Mesothelial cell of epicardium (in vitro differentiated cells): ENCODE results near the gene ALKBH3. TPM values are rescaled to one million over a fixed set of nuclear protein-coding genes. Genes with fewer than 3 reads are reported as not detected.

Experiments used
- DNase-seq, 2 experiments: peaks; one replicate each; pipeline ENCODE4 v3.0.0; 2021; ENCODE audit warnings: low spot score in 2 of 2; ENCODE audit not compliant: unreplicated experiment in 2 of 2
- H3K27ac Mint-ChIP-seq: 2 replicates; pipeline ENCODE4 v1.8.0; 2021; ENCODE audit warnings: mixed read lengths
- H3K27me3 Mint-ChIP-seq: 2 replicates; pipeline ENCODE4 v1.8.0; 2021; ENCODE audit warnings: low read depth, mixed read lengths
- H3K36me3 Mint-ChIP-seq: 2 replicates; pipeline ENCODE4 v1.8.0; 2021; ENCODE audit warnings: mixed read lengths
- H3K4me1 Mint-ChIP-seq: 2 replicates; pipeline ENCODE4 v1.8.0; 2021; ENCODE audit warnings: mixed read lengths
- H3K4me3 Mint-ChIP-seq: 2 replicates; pipeline ENCODE4 v1.8.0; 2021; ENCODE audit warnings: mild to moderate bottlenecking, moderate library complexity, mixed read lengths
- H3K9me3 Mint-ChIP-seq: 2 replicates; pipeline ENCODE4 v1.8.0; 2021; ENCODE audit warnings: mixed read lengths
- CTCF ChIP-seq: fragments of 200-600 bp; sonication (generic); IDR thresholded peaks from one replicate; pipeline ENCODE4 v1.5.0; 2021; ENCODE audit warnings: antibody characterized with exemption; ENCODE audit not compliant: unreplicated experiment
- total RNA-seq: library from RNA; stranded (reverse); gene quantifications from 3 replicates; pipeline ENCODE4 v1.2.1, GENCODE V29; 2021

ALKBH3 gene
- total RNA-seq, 1 donor from 2014 or later = 24.3 TPM

GRCh38 chr11:43908683-43909082 lies 28.1 kb downstream of the ALKBH3 start:
- Mint-ChIP-seq H3K4me1 (peaks cover 14% of the 10 kb centered on the region), H3K36me3 (peaks cover 28% of the 10 kb centered on the region), H3K4me3 (no peak overlapping the region), H3K27ac (no peak overlapping the region), H3K27me3 (no peaks in the 10 kb centered on the region), H3K9me3 (no peaks in the 10 kb centered on the region)
- no peak for DNase-seq
- TF ChIP-seq CTCF = no peak

- peaks cover 22% of the 10 kb centered on the region for H3K36me3 Mint-ChIP-seq
- TF ChIP-seq CTCF = no peak
- no peaks in the 10 kb centered on the region for H3K9me3 Mint-ChIP-seq
- DNase-seq = no peak
- no peaks in the 10 kb centered on the region for H3K4me1 Mint-ChIP-seq
- no peak overlapping the region for H3K4me3 Mint-ChIP-seq
- H3K27me3 Mint-ChIP-seq = no peaks in the 10 kb centered on the region
- H3K27ac Mint-ChIP-seq = no peak overlapping the region
Observed at GRCh38 chr11:43913829-43914380, 33.3 kb downstream of the ALKBH3 start.

GRCh38 chr11:43914466-43914865 lies 33.8 kb downstream of the ALKBH3 start:
- H3K4me3 Mint-ChIP-seq = no peak overlapping the region
- no peaks in the 10 kb centered on the region for H3K9me3 Mint-ChIP-seq
- H3K4me1 Mint-ChIP-seq = no peaks in the 10 kb centered on the region
- DNase-seq = no peak
- TF ChIP-seq CTCF = no peak
- H3K27ac Mint-ChIP-seq = no peak overlapping the region
- H3K27me3 Mint-ChIP-seq = no peaks in the 10 kb centered on the region
- peaks cover 22% of the 10 kb centered on the region for H3K36me3 Mint-ChIP-seq

GRCh38 chr11:43916621-43917020 lies 36.0 kb downstream of the ALKBH3 start:
- no peak for TF ChIP-seq CTCF
- Mint-ChIP-seq H3K9me3 (no peaks in the 10 kb centered on the region), H3K36me3 (peaks cover 19% of the 10 kb centered on the region), H3K4me1 (no peaks in the 10 kb centered on the region), H3K27ac (no peak overlapping the region), H3K27me3 (no peaks in the 10 kb centered on the region), H3K4me3 (no peak overlapping the region)
- DNase-seq = no peak

GRCh38 chr11:43917851-43918250 lies 37.2 kb downstream of the ALKBH3 start:
- Mint-ChIP-seq H3K9me3 (no peaks in the 10 kb centered on the region), H3K27me3 (no peaks in the 10 kb centered on the region), H3K4me1 (no peaks in the 10 kb centered on the region), H3K4me3 (no peak overlapping the region), H3K27ac (no peak overlapping the region), H3K36me3 (peaks cover 19% of the 10 kb centered on the region)
- DNase-seq = no peak
- TF ChIP-seq CTCF = no peak

- TF ChIP-seq CTCF = no peak
- no peaks in the 10 kb centered on the region for H3K27me3 Mint-ChIP-seq
Observed at GRCh38 chr11:43918662-43919061, 38.0 kb downstream of the ALKBH3 start.

More at GRCh38 chr11:43918662-43919061, 38.0 kb downstream of the ALKBH3 start:
- H3K4me3 Mint-ChIP-seq = no peak overlapping the region
- H3K36me3 Mint-ChIP-seq = peaks cover 19% of the 10 kb centered on the region
- DNase-seq = no peak
- peaks cover 6% of the 10 kb centered on the region for H3K4me1 Mint-ChIP-seq
- no peaks in the 10 kb centered on the region for H3K9me3 Mint-ChIP-seq
- no peak overlapping the region for H3K27ac Mint-ChIP-seq
